ENCODE data around the gene GNG12.
A peak's percentile ranks its signal among the peaks of the same experiment; 100 is the strongest.

Gene GNG12

GRCh38 chr1:67839826-67840225 is 6.6 kb upstream of the GNG12 start:
- DNase-seq: no peak

- DNase-seq: no peak
These were observed 5.1 kb upstream of the GNG12 start for GRCh38 chr1:67838180-67838910.

- DNase-seq: no peak
These were observed 3.5 kb upstream of the GNG12 start for GRCh38 chr1:67836769-67837168.

DNA sequence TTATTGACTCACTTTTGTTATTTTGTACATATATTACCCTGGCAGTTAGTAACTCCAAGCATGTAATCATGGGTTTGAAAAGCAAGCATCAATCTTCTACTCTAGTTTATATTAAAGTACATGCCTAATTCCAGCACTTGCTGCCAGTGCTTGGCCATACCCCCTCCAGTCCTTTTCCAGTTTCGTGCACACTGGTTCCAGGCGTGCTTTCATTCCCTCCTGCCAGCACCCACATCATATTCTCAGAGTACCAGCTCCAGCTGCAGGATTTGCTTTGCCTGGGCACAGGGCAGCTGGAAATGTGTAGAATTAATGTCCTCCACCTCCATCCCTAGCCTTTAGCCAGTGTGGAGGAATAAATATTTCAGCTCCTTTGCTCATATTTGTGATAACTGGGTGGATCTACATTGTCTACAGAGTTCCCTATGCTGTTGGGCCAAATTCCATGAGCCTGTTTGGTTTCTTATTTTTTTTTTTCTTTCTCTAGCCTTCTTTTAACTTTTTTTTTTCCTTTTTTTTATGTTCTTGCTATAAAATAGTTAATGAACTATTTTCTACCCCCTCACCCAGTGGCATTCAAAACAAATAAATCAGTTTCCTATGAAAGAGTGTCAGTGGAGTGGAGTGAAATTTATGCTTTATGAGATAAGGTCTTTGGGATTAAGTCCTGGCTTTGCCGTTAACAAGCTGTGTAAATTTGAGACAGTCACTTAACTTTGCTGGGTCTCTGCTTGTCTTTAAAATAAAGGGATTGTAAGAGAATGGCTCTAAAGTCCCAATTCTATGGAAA is 2.6 kb upstream of the GNG12 start:
- no peak for DNase-seq

DNA sequence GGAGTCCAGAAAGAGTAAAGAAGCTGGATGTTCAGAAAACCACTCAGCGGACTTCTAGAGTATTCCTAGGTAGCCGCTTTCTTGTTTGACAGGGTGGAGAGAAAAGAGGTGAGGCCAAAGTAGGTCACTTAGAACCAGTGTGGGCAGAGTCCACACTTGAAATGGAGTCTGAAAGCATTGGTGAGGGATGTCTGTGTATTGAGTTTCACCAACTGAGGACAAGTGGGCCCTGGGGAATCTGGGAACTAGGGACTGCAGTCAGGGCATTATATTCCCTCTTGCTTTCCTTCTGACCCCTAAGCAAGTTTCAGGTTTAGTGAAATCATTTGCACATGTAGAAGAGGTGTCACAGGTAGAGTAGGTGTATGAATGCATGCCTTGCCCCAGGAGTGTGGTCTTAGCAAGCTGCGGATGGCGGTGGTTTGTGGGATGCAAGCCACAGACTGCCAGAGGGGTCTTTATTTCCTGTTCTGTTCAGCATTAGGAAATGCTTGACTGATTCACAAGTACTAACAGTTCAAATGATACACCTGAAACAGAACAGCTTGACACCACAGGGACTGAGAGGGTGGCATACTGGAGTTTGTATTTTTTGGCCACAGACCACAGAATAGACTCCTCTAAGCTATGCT is 1.1 kb upstream of the GNG12 start:
- DNase-seq: no peak

- no peak for DNase-seq
These were observed 304 bp upstream of the GNG12 start for GRCh38 chr1:67833602-67833940.

DNA sequence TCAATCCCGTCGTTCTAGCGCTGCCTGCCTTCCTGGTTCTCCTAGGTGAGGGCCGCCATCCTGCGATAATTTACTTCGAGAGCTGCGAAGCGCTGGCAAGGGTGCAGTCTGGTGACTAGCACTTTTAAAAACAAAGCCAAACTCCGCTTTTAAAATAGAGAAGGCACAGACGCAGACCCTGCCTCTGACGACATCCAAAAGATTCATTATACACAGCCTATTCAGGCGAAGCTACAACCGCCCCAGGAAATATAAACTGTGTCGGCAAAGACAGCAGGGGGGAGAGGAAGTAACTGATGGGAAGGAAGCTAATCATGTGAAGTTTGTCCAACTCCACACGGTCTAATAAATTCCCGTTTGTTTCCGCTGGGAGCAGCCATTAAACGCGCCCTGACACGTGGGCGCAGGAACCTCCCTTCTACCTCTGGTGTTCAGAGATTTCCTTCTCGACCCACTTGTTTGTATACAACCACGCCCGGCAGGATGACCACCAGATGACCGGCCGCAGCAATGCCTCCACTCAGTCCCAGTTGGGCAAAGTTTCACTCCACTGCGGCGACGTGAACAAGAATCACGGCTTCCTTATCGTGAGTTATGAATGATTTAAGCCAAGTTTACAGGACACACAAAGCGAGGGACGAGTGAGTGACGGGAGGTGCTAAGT is 1.3 kb downstream of the GNG12 start:
- DNase-seq: peak in 1 of 2 donors; percentile 3

- no peak for DNase-seq
These were observed 2.1 kb downstream of the GNG12 start for GRCh38 chr1:67830928-67831830.

DNA sequence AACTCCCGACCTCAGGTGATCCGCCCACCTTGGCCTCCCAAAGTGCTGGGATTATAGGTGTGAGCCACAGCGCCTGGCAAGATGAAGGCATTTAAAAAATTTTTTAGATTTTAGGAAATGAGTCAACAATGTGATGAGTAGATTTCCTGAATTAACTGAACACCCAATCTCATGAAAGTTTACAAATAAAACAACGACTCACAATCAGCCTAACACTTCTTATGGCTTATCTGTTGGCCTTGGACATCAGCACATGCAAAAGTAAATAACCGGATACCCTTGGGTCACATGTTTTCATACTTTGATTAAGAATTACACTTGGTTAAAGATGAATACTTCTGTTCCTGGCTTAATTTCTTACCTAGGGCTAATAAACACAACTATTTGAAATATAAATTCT is 3.0 kb downstream of the GNG12 start:
- DNase-seq: no peak

DNA sequence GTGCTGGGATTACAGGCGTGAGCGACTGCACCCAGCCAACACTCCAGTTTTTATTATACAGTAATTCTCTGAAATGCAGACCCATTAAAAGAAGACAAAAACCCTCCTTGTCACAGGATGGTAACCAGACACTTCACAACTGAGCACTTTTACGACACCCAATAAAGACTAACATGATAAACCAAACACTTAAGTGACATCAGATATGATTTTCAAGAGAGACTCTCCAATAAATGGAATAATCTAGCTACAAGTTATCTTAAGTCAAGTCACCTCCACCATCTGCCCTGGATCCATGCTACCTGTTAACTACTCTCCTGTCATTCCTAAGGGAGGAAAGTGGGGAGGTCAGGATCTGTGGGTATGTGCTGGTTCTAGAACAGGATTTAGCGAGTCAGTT is 5.6 kb downstream of the GNG12 start:
- no peak for DNase-seq

GRCh38 chr1:67825591-67825990 is 7.7 kb downstream of the GNG12 start:
- DNase-seq: no peak

DNA sequence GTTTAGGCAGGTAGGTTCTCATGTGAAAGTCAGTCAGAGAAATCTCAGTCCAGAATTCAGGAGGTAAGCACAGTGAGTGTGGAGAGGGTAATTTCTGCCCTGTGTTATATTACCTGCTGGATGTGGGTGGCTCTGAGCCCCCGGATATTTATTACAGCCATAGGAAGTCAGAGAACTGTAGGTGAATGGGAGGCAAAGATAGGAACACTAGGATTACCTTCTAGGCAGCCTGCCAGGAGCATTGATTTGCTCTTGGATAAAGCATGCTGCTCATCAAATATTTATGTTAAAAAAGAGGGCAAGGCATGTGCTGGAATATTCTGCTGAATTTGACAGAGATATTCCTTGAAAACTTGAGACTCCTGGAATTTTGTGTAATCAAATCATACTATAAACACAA is 8.5 kb downstream of the GNG12 start:
- no peak for DNase-seq

DNA sequence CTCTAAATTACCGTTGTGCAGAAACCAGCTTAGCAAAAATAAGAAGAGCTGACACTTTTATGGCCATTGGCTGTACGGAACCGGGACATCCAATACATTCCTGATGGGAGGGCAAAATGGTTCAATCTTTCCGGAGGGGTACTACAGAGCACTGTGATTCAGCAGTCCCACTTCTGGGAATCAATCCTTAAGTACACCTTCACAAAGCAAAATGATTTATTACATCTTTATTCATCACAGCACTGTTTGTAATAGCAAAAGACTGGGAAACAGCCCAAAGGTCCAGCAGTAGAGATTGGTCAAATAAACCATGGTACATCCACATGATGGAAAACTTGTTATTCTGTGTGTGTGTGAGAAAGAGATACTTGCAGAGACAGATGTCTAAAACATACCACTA is 9.7 kb downstream of the GNG12 start:
- DNase-seq: no peak

DNA sequence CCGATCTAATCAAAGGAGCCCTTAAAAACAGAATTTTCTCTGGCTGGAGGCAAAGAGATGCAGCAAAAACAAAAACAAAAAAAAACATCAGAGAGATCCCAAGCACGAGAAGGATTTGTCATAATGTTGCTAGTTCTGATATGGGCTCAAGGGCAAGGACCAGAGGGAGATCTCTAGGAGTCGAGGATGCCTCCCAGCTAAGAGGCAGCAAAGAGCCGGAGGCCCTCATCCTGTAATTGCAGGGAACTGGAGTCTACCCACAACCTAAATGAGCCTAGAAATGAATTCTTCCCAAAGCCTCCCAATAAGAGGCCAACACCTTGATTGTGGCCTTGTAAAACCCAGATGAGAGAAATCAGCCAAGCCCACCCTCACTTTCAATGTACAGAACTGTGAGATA is 12.0 kb downstream of the GNG12 start:
- DNase-seq: no peak

- no peak for DNase-seq
These were observed 14.5 kb downstream of the GNG12 start for GRCh38 chr1:67818725-67819301.

DNA sequence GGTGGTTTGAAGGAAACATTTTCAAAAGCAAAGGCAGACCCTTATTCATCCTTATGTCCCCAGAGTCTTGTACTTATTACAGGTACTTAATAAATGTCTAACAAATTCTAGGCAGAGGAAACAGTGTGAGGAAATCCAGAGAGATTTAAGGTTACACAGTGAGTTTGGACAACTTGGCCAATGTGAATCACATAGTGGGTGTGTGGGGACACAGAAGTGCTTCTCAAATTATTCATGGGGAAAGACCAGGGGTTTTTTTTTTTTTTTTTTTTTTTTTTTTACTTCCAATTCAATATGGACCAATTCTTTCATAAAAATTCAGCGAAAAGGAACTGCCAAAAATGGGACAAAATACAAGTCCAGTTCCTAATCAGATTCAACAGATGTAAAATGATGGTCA is 15.1 kb downstream of the GNG12 start:
- no peak for DNase-seq

DNA sequence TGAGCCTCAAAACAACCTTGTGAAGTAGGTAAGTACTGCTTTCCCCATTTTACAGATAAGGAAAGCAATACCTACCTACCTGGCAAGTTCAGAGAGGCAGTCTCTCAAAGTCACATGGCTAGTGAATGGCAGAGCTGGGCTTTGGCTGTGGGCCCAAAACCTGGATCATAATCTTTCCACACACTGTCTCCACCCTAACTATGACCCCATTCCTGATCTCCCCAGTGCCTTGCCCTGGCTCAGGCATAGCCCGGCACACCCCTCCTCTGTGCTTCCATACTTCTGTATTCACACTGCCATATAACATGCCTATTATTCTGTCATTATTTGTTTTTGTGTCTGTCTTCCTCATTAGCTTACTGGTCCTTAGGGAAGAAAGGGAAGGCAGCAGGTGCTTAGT is 15.9 kb downstream of the GNG12 start:
- DNase-seq: no peak

DNA sequence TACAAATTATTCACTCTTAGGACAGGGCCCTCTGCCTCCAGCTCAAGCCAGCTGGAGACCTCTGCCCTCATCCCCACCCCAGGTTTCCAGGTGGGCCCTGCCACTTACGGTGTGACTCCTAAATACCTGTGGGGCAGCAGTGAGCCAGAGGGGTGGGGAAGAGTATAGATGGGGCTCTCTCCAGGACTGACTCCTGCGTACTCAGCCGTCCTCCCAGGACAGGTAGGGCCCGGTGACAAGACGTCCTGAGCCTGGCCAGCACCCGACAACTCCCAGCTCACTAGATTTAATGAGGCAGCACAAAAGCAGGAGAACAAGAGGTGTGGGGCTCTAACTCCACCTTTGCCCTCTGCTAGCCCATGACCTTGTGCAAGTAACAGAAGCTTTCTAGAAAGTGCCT is 16.8 kb downstream of the GNG12 start:
- no peak for DNase-seq

GRCh38 chr1:67816095-67816475 is 17.2 kb downstream of the GNG12 start:
- no peak for DNase-seq

- DNase-seq: no peak
These were observed 17.8 kb downstream of the GNG12 start for GRCh38 chr1:67815303-67816094.

DNA sequence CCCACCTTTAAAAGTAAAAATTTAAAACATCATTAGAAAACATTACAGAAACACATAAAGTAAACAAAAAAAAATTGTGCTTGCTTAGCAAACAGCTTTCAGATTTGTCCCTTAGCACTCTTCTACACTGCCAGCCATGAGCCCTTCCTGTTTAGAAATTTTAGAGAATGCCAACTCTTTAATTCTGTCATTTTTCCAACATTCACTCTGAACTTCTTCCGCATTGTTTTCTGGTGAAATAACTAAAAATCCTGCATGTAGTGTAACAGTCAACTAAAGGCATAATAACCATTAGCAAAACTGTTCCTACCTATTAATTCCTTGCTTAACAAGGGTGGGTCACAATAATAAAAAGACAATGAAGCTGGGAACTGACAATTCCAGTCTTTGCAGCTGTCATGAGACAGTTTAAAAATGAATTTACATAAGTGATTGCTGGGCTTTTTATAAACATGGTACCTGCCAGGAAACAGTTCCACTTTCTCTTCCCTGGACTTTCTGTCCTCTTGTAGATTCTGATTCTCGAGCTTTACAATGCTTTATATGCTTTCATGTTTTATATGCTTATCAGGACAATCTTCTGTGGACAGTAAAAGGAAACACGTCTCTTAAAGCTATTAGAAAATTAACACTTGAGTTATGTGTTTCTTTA is 19.0 kb downstream of the GNG12 start:
- DNase-seq: no peak
